Stimulated activated naive CD4-positive, alpha-beta T cell treated with Interleukin-2 at 50 U/mL for 16 hours (primary cell): ENCODE measurements around the gene SESN1.
"Not testable (repeated sequence)": the region's sequence is repeated elsewhere in the genome, so short reads cannot be mapped to it uniquely, and the experiment has no call there.

ENCODE experiments used
- DNase-seq: peaks from one replicate; lab custom pipeline; 2025; lab: John Stamatoyannopoulos, UW

SESN1 gene

GRCh38 chr6:109095036-109095834, 589 bp upstream of the SESN1 start, which contains the start of gene CEP57L1:
TSS of gene CEP57L1 (plus strand) at chr6:109095507. CDS start at chr6:109145222, 49,715 bp downstream.
- DNase-seq = peak; percentile 94

- no peak for DNase-seq
Observed at GRCh38 chr6:109093732-109094415, 772 bp downstream of the SESN1 start.

GRCh38 chr6:109092074-109092473, 2.6 kb downstream of the SESN1 start:
- DNase-seq = no peak

- no peak for DNase-seq
Observed at GRCh38 chr6:109091314-109092024, 3.2 kb downstream of the SESN1 start.

GRCh38 chr6:109088995-109089394, 5.7 kb downstream of the SESN1 start:
- no peak for DNase-seq

GRCh38 chr6:109087661-109088264, 6.9 kb downstream of the SESN1 start:
- no peak for DNase-seq

GRCh38 chr6:109084146-109084545, 10.5 kb downstream of the SESN1 start:
- DNase-seq = not testable (repeated sequence)

GRCh38 chr6:109083657-109084056, 11.0 kb downstream of the SESN1 start:
- DNase-seq = no peak

- no peak for DNase-seq
Observed at GRCh38 chr6:109082188-109082577, 12.5 kb downstream of the SESN1 start.

- no peak for DNase-seq
Observed at GRCh38 chr6:109081516-109082187, 13.0 kb downstream of the SESN1 start.

- no peak for DNase-seq
Observed at GRCh38 chr6:109081026-109081425, 13.6 kb downstream of the SESN1 start.

GRCh38 chr6:109079981-109080380, 14.7 kb downstream of the SESN1 start:
- no peak for DNase-seq

GRCh38 chr6:109076377-109076776, 18.3 kb downstream of the SESN1 start:
- DNase-seq = no peak

- no peak for DNase-seq
Observed at GRCh38 chr6:109075934-109076333, 18.7 kb downstream of the SESN1 start.

- no peak for DNase-seq
Observed at GRCh38 chr6:109074133-109074415, 20.6 kb downstream of the SESN1 start.

- DNase-seq = peak; percentile 4
Observed at GRCh38 chr6:109073344-109074132, 21.1 kb downstream of the SESN1 start.

GRCh38 chr6:109071125-109071917, 23.3 kb downstream of the SESN1 start:
- DNase-seq = no peak

GRCh38 chr6:109069746-109070145, 24.9 kb downstream of the SESN1 start:
- no peak for DNase-seq

GRCh38 chr6:109062767-109063352, 31.8 kb downstream of the SESN1 start:
- DNase-seq = no peak

GRCh38 chr6:109062216-109062615, 32.4 kb downstream of the SESN1 start:
- DNase-seq = no peak
